Mucosa of descending colon (tissue), 3 donors: ENCODE results near the gene FBXO10. TPM values are rescaled to one million over a fixed set of nuclear protein-coding genes. Genes with fewer than 3 reads are reported as not detected.
A peak's percentile ranks its signal among the peaks of the same experiment; 100 is the strongest.

Source experiments
- ATAC-seq: fragments of 200-7000 bp; cut with Tn5 transposase; one replicate; pipeline ENCODE4 v1.9.1; 2020; ENCODE audit warnings: mild to moderate bottlenecking, moderate library complexity
- DNase-seq, 3 donors: peaks; one replicate each; pipeline ENCODE4 v3.0.0-alpha.2; 2020
- H3K36me3 ChIP-seq: fragments of 200-600 bp; one replicate; pipeline ENCODE4 v1.8.0; 2021; ENCODE audit warnings: low read depth, mild to moderate bottlenecking
- H3K4me1 ChIP-seq: fragments of 200-600 bp; one replicate; pipeline ENCODE4 v1.8.0; 2021; ENCODE audit warnings: low read depth, mild to moderate bottlenecking
- H3K4me3 ChIP-seq: fragments of 200-600 bp; one replicate; pipeline ENCODE4 v1.8.0; 2021; ENCODE audit warnings: mild to moderate bottlenecking
- H3K9me3 ChIP-seq: fragments of 200-600 bp; one replicate; pipeline ENCODE4 v1.8.0; 2021; ENCODE audit warnings: mild to moderate bottlenecking
- CTCF ChIP-seq: fragments of 200-600 bp; IDR thresholded peaks from one replicate; pipeline ENCODE4 v1.8.0; 2022; ENCODE audit warnings: antibody characterized with exemption, mild to moderate bottlenecking
- intact Hi-C, 2 donors: fragments of 100-400 bp; cut with DNase I in 1 of 2; cut with micrococcal nuclease in 1 of 2; formaldehyde crosslinking; loops; one replicate each; pipeline versions ENCODE4 v1.11.0 to v1.11.1; 2022; cut with DNase I, micrococcal nuclease
- total RNA-seq, 3 donors: library from RNA; stranded (reverse); fragmentation: NEBNext Ultra II Directional in 2 of 3; extraction: Animal tissue kit (Norgen Biotek cat#: 25700) in 2 of 3; gene quantifications; one replicate each; pipeline versions ENCODE4 v1.2.1 to v1.2.4, GENCODE V29; 2021 to 2023
- donor health status: DM: no; HTN: no; CAD: no; lungs with moderate emphysema.
- donor health status: DM: no; HTN: no; CAD: no.
- donor health status: DM: no; HTN: yes; CAD: no.

FBXO10 gene
- total RNA-seq, 3 donors from 2014 or later = 3.4 to 15.9 (median 4.6) TPM

- intact Hi-C loops = no loop called here
- H3K9me3 ChIP-seq = no peaks in the 10 kb centered on the region
- H3K36me3 ChIP-seq = no peaks in the 10 kb centered on the region
- no peak overlapping the region for H3K4me3 ChIP-seq
- ATAC-seq (peak; percentile 66), DNase-seq (no peak)
- no peaks in the 10 kb centered on the region for H3K4me1 ChIP-seq
- TF ChIP-seq CTCF = no peak
Measured at GRCh38 chr9:37617832-37618231, 41.7 kb upstream of the FBXO10 start.

- intact Hi-C loops = no loop called here
- no peak for DNase-seq
- H3K4me3 ChIP-seq = no peak overlapping the region
- no peak for TF ChIP-seq CTCF
- H3K4me1 ChIP-seq = no peaks in the 10 kb centered on the region
- no peaks in the 10 kb centered on the region for H3K9me3 ChIP-seq
- no peaks in the 10 kb centered on the region for H3K36me3 ChIP-seq
- ATAC-seq = no peak
Measured at GRCh38 chr9:37617161-37617560, 41.0 kb upstream of the FBXO10 start.

GRCh38 chr9:37611961-37612360 lies 35.8 kb upstream of the FBXO10 start:
- no peak for ATAC-seq
- no peaks in the 10 kb centered on the region for H3K9me3 ChIP-seq
- intact Hi-C loops = no loop called here
- no peaks in the 10 kb centered on the region for H3K36me3 ChIP-seq
- TF ChIP-seq CTCF = no peak
- no peak for DNase-seq
- H3K4me1 ChIP-seq = no peaks in the 10 kb centered on the region
- H3K4me3 ChIP-seq = no peak overlapping the region

- no peak for TF ChIP-seq CTCF
- Histone ChIP-seq H3K9me3 (no peaks in the 10 kb centered on the region), H3K4me3 (no peak overlapping the region), H3K4me1 (no peaks in the 10 kb centered on the region), H3K36me3 (no peaks in the 10 kb centered on the region)
- ATAC-seq = no peak
- intact Hi-C loops = no loop called here
- no peak for DNase-seq
Measured at GRCh38 chr9:37611014-37611413, 34.8 kb upstream of the FBXO10 start.

- H3K4me1 ChIP-seq = no peaks in the 10 kb centered on the region
- no peak for ATAC-seq
- intact Hi-C loops = no loop called here
- H3K4me3 ChIP-seq = no peak overlapping the region
- TF ChIP-seq CTCF = no peak
- no peaks in the 10 kb centered on the region for H3K36me3 ChIP-seq
- no peak for DNase-seq
- H3K9me3 ChIP-seq = no peaks in the 10 kb centered on the region
Measured at GRCh38 chr9:37609735-37610397, 33.7 kb upstream of the FBXO10 start.

GRCh38 chr9:37608250-37608649 lies 32.1 kb upstream of the FBXO10 start:
- no peak for TF ChIP-seq CTCF
- H3K4me1 ChIP-seq = no peaks in the 10 kb centered on the region
- intact Hi-C loops = no loop called here
- no peaks in the 10 kb centered on the region for H3K36me3 ChIP-seq
- H3K9me3 ChIP-seq = no peaks in the 10 kb centered on the region
- DNase-seq (no peak), ATAC-seq (no peak)
- no peak overlapping the region for H3K4me3 ChIP-seq
